ENCODE results near the gene PSMB9. TPM values are rescaled to one million over a fixed set of nuclear protein-coding genes. Genes with fewer than 3 reads are reported as not detected.

Gene PSMB9
- total RNA-seq, 1 donor from 2014 or later: 27.3 TPM

- no peak for DNase-seq (ENCODE audit: low read depth in 2 of 2)
Observed at GRCh38 chr6:32839356-32839755, 14.6 kb upstream of the PSMB9 start.

- no peak for DNase-seq (ENCODE audit: low read depth in 2 of 2)
Observed at GRCh38 chr6:32840604-32841246, 13.3 kb upstream of the PSMB9 start.

GRCh38 chr6:32842021-32842650 is 11.9 kb upstream of the PSMB9 start:
- DNase-seq (ENCODE audit: low read depth in 2 of 2): no peak

- no peak for DNase-seq (ENCODE audit: low read depth in 2 of 2)
Observed at GRCh38 chr6:32842690-32843089, 11.3 kb upstream of the PSMB9 start.

GRCh38 chr6:32843331-32843978 is 10.5 kb upstream of the PSMB9 start:
- no peak for DNase-seq (ENCODE audit: low read depth in 2 of 2)

- peak; percentile 89 to 94 for DNase-seq (ENCODE audit: low read depth in 2 of 2)
Observed at GRCh38 chr6:32843979-32844838, 9.8 kb upstream of the PSMB9 start, which contains the start of gene PSMB8. Gene PSMB8 (minus strand): TSS chr6:32844047. CDS start chr6:32843996, 51 bp downstream.

- no peak for DNase-seq (ENCODE audit: low read depth in 2 of 2)
Observed at GRCh38 chr6:32844839-32845383, 9.1 kb upstream of the PSMB9 start.

GRCh38 chr6:32845384-32845884 is 8.6 kb upstream of the PSMB9 start:
- no peak for DNase-seq (ENCODE audit: low read depth in 2 of 2)

GRCh38 chr6:32847004-32847403 is 7.0 kb upstream of the PSMB9 start:
- no peak for DNase-seq (ENCODE audit: low read depth in 2 of 2)

GRCh38 chr6:32847795-32848194 is 6.2 kb upstream of the PSMB9 start:
- DNase-seq (ENCODE audit: low read depth in 2 of 2): no peak

- DNase-seq (ENCODE audit: low read depth in 2 of 2): no peak
Observed at GRCh38 chr6:32849126-32849525, 4.9 kb upstream of the PSMB9 start.

- no peak for DNase-seq (ENCODE audit: low read depth in 2 of 2)
Observed at GRCh38 chr6:32851025-32851424, 3.0 kb upstream of the PSMB9 start.

- DNase-seq (ENCODE audit: low read depth in 2 of 2): no peak
Observed at GRCh38 chr6:32852018-32852843, 1.8 kb upstream of the PSMB9 start.

GRCh38 chr6:32852844-32853540 is 1.0 kb upstream of the PSMB9 start:
- peak in 1 of 2 donors; percentile 50 for DNase-seq (ENCODE audit: low read depth in 2 of 2)

GRCh38 chr6:32854376-32855178 is 585 bp downstream of the PSMB9 start:
- peak in 1 of 2 donors; percentile 22 for DNase-seq (ENCODE audit: low read depth in 2 of 2)

GRCh38 chr6:32855467-32856174 is 1.6 kb downstream of the PSMB9 start:
- no peak for DNase-seq (ENCODE audit: low read depth in 2 of 2)

GRCh38 chr6:32857156-32857891 is 3.3 kb downstream of the PSMB9 start:
- no peak for DNase-seq (ENCODE audit: low read depth in 2 of 2)

- no peak for DNase-seq (ENCODE audit: low read depth in 2 of 2)
Observed at GRCh38 chr6:32858194-32858593, 4.2 kb downstream of the PSMB9 start.

All from dermis microvascular lymphatic vessel endothelial cell (primary cell).